GM12878 (cell line): ENCODE results near the gene ESPNL. TPM values are rescaled to one million over a fixed set of nuclear protein-coding genes. Genes with fewer than 3 reads are reported as not detected.

Source experiments
- ATAC-seq: fragments of 200-7000 bp; cut with Tn5 transposase; 3 replicates; pipeline ENCODE4 v1.9.1; 2020; ENCODE audit warnings: mild to moderate bottlenecking, moderate library complexity
- BruUV-seq: library from RNA; stranded (reverse); fragments of 400-500 nt; replicated peaks from 2 replicates; lab custom pipeline; 2021; lab: Mats Ljungman, UMichigan
- CTCF ChIA-PET: fragments of 300-600 bp; sonication (Branson Sonifier 250); formaldehyde crosslinking; extraction: SDS; loops from one replicate; lab custom pipeline; 2021; ENCODE audit warnings: inconsistent platforms; lab: Yijun Ruan, JAX
- POLR2A ChIA-PET: fragments of 350-600 bp; formaldehyde crosslinking; extraction: SDS; loops from one replicate; lab custom pipeline; 2021; ENCODE audit warnings: inconsistent platforms; lab: Charles Lee
- RAD21 ChIA-PET: fragments of 300-600 bp; sonication (Branson Sonifier 250); formaldehyde crosslinking; loops from one replicate; lab custom pipeline; 2023; ENCODE audit warnings: antibody characterized with exemption; ENCODE audit not compliant: unreplicated experiment; lab: Charles Lee
- SMC1A ChIA-PET: fragments of 300-600 bp; sonication (Branson Sonifier 250); formaldehyde crosslinking; loops from one replicate; lab custom pipeline; 2023; ENCODE audit not compliant: unreplicated experiment, uncharacterized antibody; lab: Charles Lee
- DNase-seq: peaks from one replicate; pipeline ENCODE4 v3.0.0-alpha.2; 2011; ENCODE audit warnings: low read depth, low spot score
- FAIRE-seq: peaks from 3 replicates; lab custom pipeline; 2011; peaks lifted over from hg19 to GRCh38; lab: Jason Lieb, UNC
- H2AFZ ChIP-seq: 2 replicates; pipeline ENCODE4 v1.6.0; 2011; ENCODE audit warnings: low read depth, low read length, control low read depth; ENCODE audit not compliant: control insufficient read depth
- H3K27ac ChIP-seq: 2 replicates; pipeline ENCODE4 v1.5.1; 2011; ENCODE audit warnings: control low read depth; ENCODE audit not compliant: control insufficient read depth, insufficient read depth
- H3K27me3 ChIP-seq, 2 experiments: replicated peaks in 1 of 2; 2 replicates each; pipeline versions ENCODE4 v1.6.0 to v1.6.1; 2011; ENCODE audit warnings: low read length in 1 of 2; ENCODE audit not compliant: control insufficient read depth in 2 of 2, insufficient read depth in 2 of 2
- H3K36me3 ChIP-seq, 2 experiments: 2 replicates each; pipeline ENCODE4 v1.5.1; 2011; ENCODE audit warnings: low read length in 1 of 2; ENCODE audit not compliant: control insufficient read depth in 2 of 2, insufficient read depth in 2 of 2
- H3K4me1 ChIP-seq: 2 replicates; pipeline ENCODE4 v1.6.1; 2011; ENCODE audit warnings: mild to moderate bottlenecking, low read length, moderate library complexity, mixed read lengths; ENCODE audit not compliant: control insufficient read depth, insufficient read depth
- H3K4me2 ChIP-seq: 2 replicates; pipeline ENCODE4 v1.6.0; 2011; ENCODE audit warnings: control low read depth; ENCODE audit not compliant: control insufficient read depth, insufficient read depth
- H3K4me3 ChIP-seq: fragments of 200-600 bp; sonication (generic); 2 replicates; pipeline ENCODE4 v1.5.1; 2016
- H3K79me2 ChIP-seq: 2 replicates; pipeline ENCODE4 v1.6.0; 2011; ENCODE audit warnings: low read length; ENCODE audit not compliant: control insufficient read depth, insufficient read depth
- H3K9ac ChIP-seq: 2 replicates; pipeline ENCODE4 v1.8.0; 2011; ENCODE audit warnings: low read length, control low read depth, mixed read lengths; ENCODE audit not compliant: control insufficient read depth, insufficient read depth
- H3K9me3 ChIP-seq: replicated peaks from 3 replicates; pipeline ENCODE4 v1.5.1; 2011; ENCODE audit warnings: mild to moderate bottlenecking, low read length; ENCODE audit not compliant: control insufficient read depth, insufficient read depth
- H4K20me1 ChIP-seq: 2 replicates; pipeline ENCODE4 v1.6.0; 2011; ENCODE audit not compliant: control insufficient read depth, insufficient read depth
- BACH1 ChIP-seq: fragments of 450-650 bp; IDR thresholded peaks from 2 replicates; pipeline ENCODE4 v1.6.1; 2017; ENCODE audit warnings: mild to moderate bottlenecking, borderline replicate concordance
- CTCF ChIP-seq, 3 experiments: IDR thresholded peaks in 2 of 3; conservative IDR thresholded peaks in 1 of 3; 2 replicates each; pipeline ENCODE4 v1.5.1; 2011; ENCODE audit warnings: low read depth in 3 of 3, low read length in 3 of 3, mild to moderate bottlenecking in 3 of 3, control low read depth in 2 of 3, moderate library complexity in 2 of 3, inconsistent platforms in 1 of 3, mixed read lengths in 1 of 3; ENCODE audit not compliant: control insufficient read depth in 2 of 3, insufficient read depth in 1 of 3; ENCODE audit errors: extremely low read depth in 1 of 3
- ETV6 ChIP-seq, 2 experiments: fragments of 450-650 bp in 1 of 2; IDR thresholded peaks in 1 of 2; conservative IDR thresholded peaks in 1 of 2; 2 replicates each; pipeline ENCODE4 v1.6.1; 2014; ENCODE audit warnings: antibody characterized with exemption in 1 of 2, borderline replicate concordance in 1 of 2, low read depth in 1 of 2, mild to moderate bottlenecking in 1 of 2, moderate library complexity in 1 of 2
- FOS ChIP-seq: IDR thresholded peaks from 3 replicates; pipeline ENCODE4 v1.6.1; 2011; ENCODE audit warnings: borderline replicate concordance; ENCODE audit not compliant: insufficient read length; ENCODE audit errors: extremely low read depth
- GABPA ChIP-seq: IDR thresholded peaks from 2 replicates; pipeline ENCODE4 v1.6.1; 2014; ENCODE audit warnings: antibody characterized with exemption, low read depth, mild to moderate bottlenecking, inconsistent platforms
- IKZF1 ChIP-seq: fragments of 450-650 bp; conservative IDR thresholded peaks from 2 replicates; pipeline ENCODE4 v1.6.1; 2017; ENCODE audit warnings: antibody characterized with exemption, mild to moderate bottlenecking
- KDM1A ChIP-seq: fragments of 200-600 bp; sonication (generic); IDR thresholded peaks from 2 replicates; pipeline ENCODE4 v1.6.1; 2016; ENCODE audit warnings: borderline replicate concordance
- NFXL1 ChIP-seq: fragments of 450-650 bp; IDR thresholded peaks from 2 replicates; pipeline ENCODE4 v1.6.1; 2017; ENCODE audit warnings: antibody characterized with exemption, mild to moderate bottlenecking, borderline replicate concordance
- PBX3 ChIP-seq: IDR thresholded peaks from 2 replicates; pipeline ENCODE4 v1.6.1; 2011; ENCODE audit warnings: mild to moderate bottlenecking, low read depth, low read length, moderate library complexity; ENCODE audit not compliant: insufficient replicate concordance
- RAD51 ChIP-seq: fragments of 450-650 bp; IDR thresholded peaks from 2 replicates; pipeline ENCODE4 v1.6.1; 2016; ENCODE audit warnings: moderate library complexity, mild to moderate bottlenecking, inconsistent platforms
- SIX5 ChIP-seq: IDR thresholded peaks from 2 replicates; pipeline ENCODE4 v1.6.1; 2011; ENCODE audit warnings: mild to moderate bottlenecking, low read depth, low read length, moderate library complexity; ENCODE audit not compliant: severe bottlenecking
- SRF ChIP-seq, 2 experiments: IDR thresholded peaks; 2 replicates each; pipeline ENCODE4 v1.6.1; 2011; ENCODE audit warnings: low read depth in 2 of 2, low read length in 2 of 2, mild to moderate bottlenecking in 1 of 2, moderate library complexity in 1 of 2
- TCF7 ChIP-seq: IDR thresholded peaks from 2 replicates; pipeline ENCODE4 v1.6.1; 2014; ENCODE audit warnings: antibody characterized with exemption, borderline replicate concordance
- ZNF384 ChIP-seq: IDR thresholded peaks from 2 replicates; pipeline ENCODE4 v1.6.1; 2012; ENCODE audit warnings: low read depth, mild to moderate bottlenecking, low read length, improper control_type of control experiment, borderline replicate concordance
- WGBS: methylation state at CpG from one replicate; pipeline ENCODE4 v1.1.6; 2016; ENCODE audit warnings: low lambda C conversion rate; ENCODE audit not compliant: insufficient replicate concordance, insufficient coverage; ENCODE audit errors: missing lambda C conversion rate; 5-methylcytosine and 5-hydroxymethylcytosine counted together
- in situ Hi-C: fragments of 300-500 bp; cut with MboI; formaldehyde crosslinking; loops from 9 replicates; pipeline ENCODE4 v1.14.3; 2018; ENCODE audit warnings: mixed read lengths
- intact Hi-C: fragments of 100-400 bp; cut with micrococcal nuclease; formaldehyde crosslinking; loops from one replicate; pipeline ENCODE4 v1.14.2; 2022; ENCODE audit not compliant: unreplicated experiment
- polyA plus RNA-seq, 11 experiments: library from polyadenylated mRNA; depleted of rRNA in 4 of 11; unstranded in 6 of 11; stranded (reverse) in 5 of 11; fragments of >200 nt; fragmentation: Nextera tagmentation in 4 of 11; fragmentation: Illumina TruSeq in 1 of 11; extraction: Ambion mirVana in 4 of 11; extraction: Trizol in 1 of 11; gene quantifications; 1 replicate in 1 of 11; 2 replicates in 10 of 11; pipeline versions ENCODE4 v1.2.1 to v1.2.3, GENCODE V29; 2011 to 2016; ENCODE audit warnings: inconsistent platforms in 2 of 11, missing spikeins in 2 of 11, low read depth in 1 of 11
- total RNA-seq, 4 experiments: library from RNA; depleted of rRNA in 3 of 4; stranded (reverse); fragments of >200 nt in 3 of 4; fragmentation: Illumina TruSeq in 1 of 4; extraction: Trizol in 1 of 4; gene quantifications; 2 replicates each; pipeline versions ENCODE4 v1.2.1 to v1.2.3, GENCODE V29; 2013 to 2021
- TF ChIP-seq, protein P1 (sequence below): fragments of 450-650 bp; IDR thresholded peaks from 2 replicates; pipeline ENCODE4 v1.6.1; 2016; ENCODE audit warnings: mild to moderate bottlenecking, moderate library complexity, borderline replicate concordance

The ESPNL gene
- total and polyA plus RNA-seq, 10 of the 15 experiments (the other 5 are each of a cell fraction or from before 2014, with no cell fraction given), result 0.05 to 0.94 (median 0.36) TPM; not detected in 3

- ATAC-seq (peak; percentile 9; the same call in 1 of the 3 replicates), FAIRE-seq (no peak), DNase-seq (no peak)
- intact Hi-C loops (no loop called here), in situ Hi-C loops (no loop called here)
- Histone ChIP-seq H3K4me2 (0 out of 2 replicates have a peak within 1 kb of the TSS, but pooled peaks have one; percentile 9), H3K4me3 (no peak within 1 kb of the TSS), H3K27ac (no peak within 1 kb of the TSS), H3K4me1 (peaks cover 4% of the 10 kb centered on the region; the same call in 1 of the 2 replicates), H3K36me3 (no peaks in the 10 kb centered on the region), H3K9ac (no peak within 1 kb of the TSS), H3K9me3 (no peaks in the 10 kb centered on the region), H2AFZ (no peak within 1 kb of the TSS), H4K20me1 (no peaks in the 10 kb centered on the region), H3K79me2 (no peaks in the 10 kb centered on the region), H3K27me3 (no peaks in the 10 kb centered on the region)
- ChIA-PET SMC1A (interaction anchor here (1.4 kb wide), 1 partner anchor 30 kb away, joined by 3 read pairs; no protein-coding TSS in a partner anchor), RAD21 (interaction anchor here (0.5 to 1.3 kb wide), 3 partner anchors 38 to 169 kb away, joined by 4 read pairs; no protein-coding TSS in a partner anchor), CTCF (interaction anchor here (0.6 to 2.5 kb wide), 11 partner anchors 13 to 171 kb away, joined by 3 to 17 read pairs (median 4); no protein-coding TSS in a partner anchor), POLR2A (no interaction called here)
- BruUV-seq, result no TSS peak
- WGBS, result 29% methylated on average over 19 of the region's 22 CpGs
- no peak for TF ChIP-seq CTCF (IDR thresholded peaks at IDR 0.05 in 2 of 3, conservative IDR thresholded peaks at IDR 0.05 in 1 of 3; ENCODE audit: control insufficient read depth in 2 of 3, extremely low read depth in 1 of 3, insufficient read depth in 1 of 3, low read depth in 3 of 3, low read length in 3 of 3)
- TF ChIP-seq SRF (IDR thresholded peaks at IDR 0.05; ENCODE audit: low read depth in 2 of 2, low read length in 2 of 2), result no peak
- no peak for TF ChIP-seq SIX5
- TF ChIP-seq, protein P1, sequence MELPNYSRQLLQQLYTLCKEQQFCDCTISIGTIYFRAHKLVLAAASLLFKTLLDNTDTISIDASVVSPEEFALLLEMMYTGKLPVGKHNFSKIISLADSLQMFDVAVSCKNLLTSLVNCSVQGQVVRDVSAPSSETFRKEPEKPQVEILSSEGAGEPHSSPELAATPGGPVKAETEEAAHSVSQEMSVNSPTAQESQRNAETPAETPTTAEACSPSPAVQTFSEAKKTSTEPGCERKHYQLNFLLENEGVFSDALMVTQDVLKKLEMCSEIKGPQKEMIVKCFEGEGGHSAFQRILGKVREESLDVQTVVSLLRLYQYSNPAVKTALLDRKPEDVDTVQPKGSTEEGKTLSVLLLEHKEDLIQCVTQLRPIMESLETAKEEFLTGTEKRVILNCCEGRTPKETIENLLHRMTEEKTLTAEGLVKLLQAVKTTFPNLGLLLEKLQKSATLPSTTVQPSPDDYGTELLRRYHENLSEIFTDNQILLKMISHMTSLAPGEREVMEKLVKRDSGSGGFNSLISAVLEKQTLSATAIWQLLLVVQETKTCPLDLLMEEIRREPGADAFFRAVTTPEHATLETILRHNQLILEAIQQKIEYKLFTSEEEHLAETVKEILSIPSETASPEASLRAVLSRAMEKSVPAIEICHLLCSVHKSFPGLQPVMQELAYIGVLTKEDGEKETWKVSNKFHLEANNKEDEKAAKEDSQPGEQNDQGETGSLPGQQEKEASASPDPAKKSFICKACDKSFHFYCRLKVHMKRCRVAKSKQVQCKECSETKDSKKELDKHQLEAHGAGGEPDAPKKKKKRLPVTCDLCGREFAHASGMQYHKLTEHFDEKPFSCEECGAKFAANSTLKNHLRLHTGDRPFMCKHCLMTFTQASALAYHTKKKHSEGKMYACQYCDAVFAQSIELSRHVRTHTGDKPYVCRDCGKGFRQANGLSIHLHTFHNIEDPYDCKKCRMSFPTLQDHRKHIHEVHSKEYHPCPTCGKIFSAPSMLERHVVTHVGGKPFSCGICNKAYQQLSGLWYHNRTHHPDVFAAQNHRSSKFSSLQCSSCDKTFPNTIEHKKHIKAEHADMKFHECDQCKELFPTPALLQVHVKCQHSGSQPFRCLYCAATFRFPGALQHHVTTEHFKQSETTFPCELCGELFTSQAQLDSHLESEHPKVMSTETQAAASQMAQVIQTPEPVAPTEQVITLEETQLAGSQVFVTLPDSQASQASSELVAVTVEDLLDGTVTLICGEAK, result no peak
- no peak for TF ChIP-seq GABPA
- TF ChIP-seq BACH1, result no peak
- no peak for TF ChIP-seq ETV6 (conservative IDR thresholded peaks at IDR 0.05 in 1 of 2, IDR thresholded peaks at IDR 0.05 in 1 of 2; ENCODE audit: borderline replicate concordance in 1 of 2, low read depth in 1 of 2)
- no peak for TF ChIP-seq KDM1A
- TF ChIP-seq FOS, result no peak
- no peak for TF ChIP-seq NFXL1
- TF ChIP-seq PBX3, result no peak
- TF ChIP-seq ZNF384, result no peak
- TF ChIP-seq RAD51, result no peak
- no peak for TF ChIP-seq TCF7
- no peak for TF ChIP-seq IKZF1
Observed at GRCh38 chr2:238138331-238139195, 38.4 kb downstream of the ESPNL start, which contains the start of gene KLHL30. Gene KLHL30 (plus strand): TSS chr2:238138668. CDS start chr2:238140755, 2,087 bp downstream.
